ENCODE data around the gene SNAPC5.

The SNAPC5 gene

GRCh38 chr15:66491846-66492245 is 5.7 kb downstream of the SNAPC5 start:
- Histone ChIP-seq H3K27me3 (replicated peaks; ENCODE audit: control insufficient read depth, insufficient read depth, low read length, poor library complexity, severe bottlenecking) (no peaks in the 10 kb centered on the region), H3K36me3 (ENCODE audit: control insufficient read depth, insufficient read depth, low read length) (peaks cover 80% of the 10 kb centered on the region), H3K4me1 (ENCODE audit: control insufficient read depth, insufficient read depth, low read length, poor library complexity, severe bottlenecking) (peaks cover 13% of the 10 kb centered on the region), H3K4me3 (ENCODE audit: insufficient read depth, low read depth, low read length, poor library complexity, severe bottlenecking) (no peak overlapping the region), H3K9me3 (ENCODE audit: control insufficient read depth, low read length) (no peaks in the 10 kb centered on the region), H3K27ac (ENCODE audit: insufficient read depth, low read length, poor library complexity, severe bottlenecking) (no peak overlapping the region)
- no peak for DNase-seq

GRCh38 chr15:66489179-66489791 is 8.3 kb downstream of the SNAPC5 start:
- Histone ChIP-seq H3K9me3 (ENCODE audit: control insufficient read depth, low read length) (no peaks in the 10 kb centered on the region), H3K4me1 (ENCODE audit: control insufficient read depth, insufficient read depth, low read length, poor library complexity, severe bottlenecking) (no peaks in the 10 kb centered on the region), H3K27me3 (replicated peaks; ENCODE audit: control insufficient read depth, insufficient read depth, low read length, poor library complexity, severe bottlenecking) (no peaks in the 10 kb centered on the region), H3K4me3 (ENCODE audit: insufficient read depth, low read depth, low read length, poor library complexity, severe bottlenecking) (no peak overlapping the region), H3K36me3 (ENCODE audit: control insufficient read depth, insufficient read depth, low read length) (peaks cover 82% of the 10 kb centered on the region), H3K27ac (ENCODE audit: insufficient read depth, low read length, poor library complexity, severe bottlenecking) (no peak overlapping the region)
- no peak for DNase-seq

- H3K27ac ChIP-seq (ENCODE audit: insufficient read depth, low read length, poor library complexity, severe bottlenecking): no peak overlapping the region
Observed at GRCh38 chr15:66488525-66488924, 9.0 kb downstream of the SNAPC5 start.

GRCh38 chr15:66486887-66487286 is 10.7 kb downstream of the SNAPC5 start:
- Histone ChIP-seq H3K9me3 (ENCODE audit: control insufficient read depth, low read length) (no peaks in the 10 kb centered on the region), H3K4me1 (ENCODE audit: control insufficient read depth, insufficient read depth, low read length, poor library complexity, severe bottlenecking) (no peaks in the 10 kb centered on the region), H3K36me3 (ENCODE audit: control insufficient read depth, insufficient read depth, low read length) (peaks cover 70% of the 10 kb centered on the region), H3K27me3 (replicated peaks; ENCODE audit: control insufficient read depth, insufficient read depth, low read length, poor library complexity, severe bottlenecking) (no peaks in the 10 kb centered on the region), H3K4me3 (ENCODE audit: insufficient read depth, low read depth, low read length, poor library complexity, severe bottlenecking) (no peak overlapping the region), H3K27ac (ENCODE audit: insufficient read depth, low read length, poor library complexity, severe bottlenecking) (no peak overlapping the region)
- DNase-seq: no peak

More at GRCh38 chr15:66488525-66488924, 9.0 kb downstream of the SNAPC5 start:
- Histone ChIP-seq H3K4me1 (ENCODE audit: control insufficient read depth, insufficient read depth, low read length, poor library complexity, severe bottlenecking) (no peaks in the 10 kb centered on the region), H3K9me3 (ENCODE audit: control insufficient read depth, low read length) (no peaks in the 10 kb centered on the region), H3K36me3 (ENCODE audit: control insufficient read depth, insufficient read depth, low read length) (peaks cover 74% of the 10 kb centered on the region), H3K4me3 (ENCODE audit: insufficient read depth, low read depth, low read length, poor library complexity, severe bottlenecking) (no peak overlapping the region), H3K27me3 (replicated peaks; ENCODE audit: control insufficient read depth, insufficient read depth, low read length, poor library complexity, severe bottlenecking) (no peaks in the 10 kb centered on the region)
- DNase-seq: no peak

GRCh38 chr15:66484539-66485112 is 12.9 kb downstream of the SNAPC5 start:
- Histone ChIP-seq H3K4me3 (ENCODE audit: insufficient read depth, low read depth, low read length, poor library complexity, severe bottlenecking) (no peak overlapping the region), H3K27ac (ENCODE audit: insufficient read depth, low read length, poor library complexity, severe bottlenecking) (no peak overlapping the region), H3K36me3 (ENCODE audit: control insufficient read depth, insufficient read depth, low read length) (peaks cover 59% of the 10 kb centered on the region), H3K4me1 (ENCODE audit: control insufficient read depth, insufficient read depth, low read length, poor library complexity, severe bottlenecking) (no peaks in the 10 kb centered on the region), H3K9me3 (ENCODE audit: control insufficient read depth, low read length) (no peaks in the 10 kb centered on the region), H3K27me3 (replicated peaks; ENCODE audit: control insufficient read depth, insufficient read depth, low read length, poor library complexity, severe bottlenecking) (no peaks in the 10 kb centered on the region)
- DNase-seq: no peak

- Histone ChIP-seq H3K36me3 (ENCODE audit: control insufficient read depth, insufficient read depth, low read length) (peaks cover 45% of the 10 kb centered on the region), H3K27ac (ENCODE audit: insufficient read depth, low read length, poor library complexity, severe bottlenecking) (no peak overlapping the region), H3K4me3 (ENCODE audit: insufficient read depth, low read depth, low read length, poor library complexity, severe bottlenecking) (no peak overlapping the region), H3K27me3 (replicated peaks; ENCODE audit: control insufficient read depth, insufficient read depth, low read length, poor library complexity, severe bottlenecking) (no peaks in the 10 kb centered on the region), H3K9me3 (ENCODE audit: control insufficient read depth, low read length) (no peaks in the 10 kb centered on the region), H3K4me1 (ENCODE audit: control insufficient read depth, insufficient read depth, low read length, poor library complexity, severe bottlenecking) (no peaks in the 10 kb centered on the region)
- no peak for DNase-seq
Observed at GRCh38 chr15:66483131-66483566, 14.4 kb downstream of the SNAPC5 start.

- no peak for DNase-seq
- H3K4me1 ChIP-seq (ENCODE audit: control insufficient read depth, insufficient read depth, low read length, poor library complexity, severe bottlenecking): no peaks in the 10 kb centered on the region
- H3K27ac ChIP-seq (ENCODE audit: insufficient read depth, low read length, poor library complexity, severe bottlenecking): no peak overlapping the region
- H3K27me3 ChIP-seq (replicated peaks; ENCODE audit: control insufficient read depth, insufficient read depth, low read length, poor library complexity, severe bottlenecking): no peaks in the 10 kb centered on the region
- H3K9me3 ChIP-seq (ENCODE audit: control insufficient read depth, low read length): no peaks in the 10 kb centered on the region
- peaks cover 39% of the 10 kb centered on the region for H3K36me3 ChIP-seq (ENCODE audit: control insufficient read depth, insufficient read depth, low read length)
- no peak overlapping the region for H3K4me3 ChIP-seq (ENCODE audit: insufficient read depth, low read depth, low read length, poor library complexity, severe bottlenecking)
Observed at GRCh38 chr15:66482539-66482938, 15.0 kb downstream of the SNAPC5 start.

- no peaks in the 10 kb centered on the region for H3K9me3 ChIP-seq (ENCODE audit: control insufficient read depth, low read length)
Observed at GRCh38 chr15:66481107-66481856, 16.3 kb downstream of the SNAPC5 start.

GRCh38 chr15:66480267-66480666 is 17.3 kb downstream of the SNAPC5 start:
- H3K27ac ChIP-seq (ENCODE audit: insufficient read depth, low read length, poor library complexity, severe bottlenecking): no peak overlapping the region
- no peaks in the 10 kb centered on the region for H3K27me3 ChIP-seq (replicated peaks; ENCODE audit: control insufficient read depth, insufficient read depth, low read length, poor library complexity, severe bottlenecking)
- H3K4me3 ChIP-seq (ENCODE audit: insufficient read depth, low read depth, low read length, poor library complexity, severe bottlenecking): no peak overlapping the region
- DNase-seq: no peak
- no peaks in the 10 kb centered on the region for H3K4me1 ChIP-seq (ENCODE audit: control insufficient read depth, insufficient read depth, low read length, poor library complexity, severe bottlenecking)
- H3K36me3 ChIP-seq (ENCODE audit: control insufficient read depth, insufficient read depth, low read length): peaks cover 26% of the 10 kb centered on the region
- H3K9me3 ChIP-seq (ENCODE audit: control insufficient read depth, low read length): no peaks in the 10 kb centered on the region

More at GRCh38 chr15:66481107-66481856, 16.3 kb downstream of the SNAPC5 start:
- Histone ChIP-seq H3K27me3 (replicated peaks; ENCODE audit: control insufficient read depth, insufficient read depth, low read length, poor library complexity, severe bottlenecking) (no peaks in the 10 kb centered on the region), H3K4me1 (ENCODE audit: control insufficient read depth, insufficient read depth, low read length, poor library complexity, severe bottlenecking) (no peaks in the 10 kb centered on the region), H3K27ac (ENCODE audit: insufficient read depth, low read length, poor library complexity, severe bottlenecking) (no peak overlapping the region), H3K4me3 (ENCODE audit: insufficient read depth, low read depth, low read length, poor library complexity, severe bottlenecking) (no peak overlapping the region), H3K36me3 (ENCODE audit: control insufficient read depth, insufficient read depth, low read length) (peaks cover 30% of the 10 kb centered on the region)
- no peak for DNase-seq

- Histone ChIP-seq H3K36me3 (ENCODE audit: control insufficient read depth, insufficient read depth, low read length) (peaks cover 12% of the 10 kb centered on the region), H3K4me3 (ENCODE audit: insufficient read depth, low read depth, low read length, poor library complexity, severe bottlenecking) (no peak overlapping the region), H3K9me3 (ENCODE audit: control insufficient read depth, low read length) (no peaks in the 10 kb centered on the region), H3K27me3 (replicated peaks; ENCODE audit: control insufficient read depth, insufficient read depth, low read length, poor library complexity, severe bottlenecking) (no peaks in the 10 kb centered on the region), H3K4me1 (ENCODE audit: control insufficient read depth, insufficient read depth, low read length, poor library complexity, severe bottlenecking) (no peaks in the 10 kb centered on the region), H3K27ac (ENCODE audit: insufficient read depth, low read length, poor library complexity, severe bottlenecking) (no peak overlapping the region)
- no peak for DNase-seq
Observed at GRCh38 chr15:66477011-66477410, 20.6 kb downstream of the SNAPC5 start.
